CD4-positive, alpha-beta T cell treated with Interleukin-10 for 1 hour (primary cell): ENCODE data around the gene MAMDC4.
"Not testable (repeated sequence)": the region's sequence is repeated elsewhere in the genome, so short reads cannot be mapped to it uniquely, and the experiment has no call there.

Experiments
- DNase-seq: peaks from one replicate; pipeline ENCODE4 v3.0.0-alpha.2; 2020

Gene MAMDC4

DNA sequence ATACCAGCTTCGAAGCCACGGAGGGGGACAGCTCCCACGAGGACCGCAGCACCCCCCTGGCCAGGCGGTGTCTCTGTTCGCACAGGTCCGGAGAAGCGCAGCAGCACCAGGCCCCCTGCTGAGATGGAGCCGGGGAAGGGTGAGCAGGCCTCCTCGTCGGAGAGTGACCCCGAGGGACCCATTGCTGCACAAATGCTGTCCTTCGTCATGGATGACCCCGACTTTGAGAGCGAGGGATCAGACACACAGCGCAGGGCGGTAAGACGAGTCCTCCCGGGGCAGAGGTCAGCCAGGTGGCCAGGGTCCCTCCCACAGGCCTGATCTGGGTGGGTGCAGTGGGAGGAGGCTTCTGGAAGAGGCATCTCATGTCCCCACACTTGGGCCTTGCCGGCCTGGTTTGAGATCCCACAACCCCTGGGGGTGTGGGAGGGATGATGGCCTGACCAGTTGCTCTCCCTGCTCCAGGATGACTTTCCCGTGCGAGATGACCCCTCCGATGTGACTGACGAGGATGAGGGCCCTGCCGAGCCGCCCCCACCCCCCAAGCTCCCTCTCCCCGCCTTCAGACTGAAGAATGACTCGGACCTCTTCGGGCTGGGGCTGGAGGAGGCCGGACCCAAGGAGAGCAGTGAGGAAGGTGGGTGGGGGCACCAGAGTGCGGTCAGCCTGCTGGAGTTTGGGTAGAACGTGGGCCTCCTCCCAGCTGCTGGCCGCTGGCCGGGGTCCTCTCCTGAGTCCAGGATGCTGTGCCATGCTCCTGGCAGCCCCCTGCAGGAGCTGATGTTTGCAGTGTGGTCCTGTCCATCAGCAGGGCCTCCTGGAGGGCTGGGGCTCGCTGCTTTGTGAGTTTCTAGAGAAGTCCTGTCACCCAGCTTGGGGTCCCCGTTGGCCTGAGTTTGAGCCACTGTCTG, 12.7 kb upstream of the MAMDC4 start:
- no peak for DNase-seq

DNA sequence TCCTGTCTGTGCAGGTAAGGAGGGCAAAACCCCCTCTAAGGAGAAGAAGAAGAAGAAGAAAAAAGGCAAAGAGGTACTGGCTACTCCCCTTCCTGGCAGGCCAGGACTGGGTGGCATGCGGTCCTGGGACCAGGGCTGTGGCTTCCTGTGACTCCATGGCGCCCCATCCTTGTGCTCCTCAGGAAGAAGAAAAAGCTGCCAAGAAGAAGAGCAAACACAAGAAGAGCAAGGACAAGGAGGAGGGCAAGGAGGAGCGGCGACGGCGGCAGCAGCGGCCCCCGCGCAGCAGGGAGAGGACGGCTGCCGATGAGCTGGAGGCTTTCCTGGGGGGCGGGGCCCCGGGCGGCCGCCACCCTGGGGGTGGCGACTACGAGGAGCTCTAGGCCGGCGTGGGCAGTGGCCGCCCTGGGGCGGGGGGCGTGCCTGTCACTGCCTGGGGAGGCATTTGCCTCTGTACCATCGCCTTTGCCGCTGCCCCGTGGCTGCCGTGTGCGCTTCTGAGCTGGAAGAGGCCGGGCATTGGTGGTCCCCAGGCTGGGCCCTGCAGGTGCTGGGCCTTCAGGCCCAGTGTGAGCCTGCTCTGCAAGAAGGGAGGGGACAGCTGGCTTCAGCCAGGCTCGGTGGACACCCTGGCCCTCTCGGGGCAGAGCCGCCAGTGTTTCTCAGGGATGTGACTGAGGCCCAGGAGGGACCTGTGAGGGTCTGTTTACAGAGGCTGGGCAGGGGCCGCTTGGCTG, 11.8 kb upstream of the MAMDC4 start:
- no peak for DNase-seq

DNA sequence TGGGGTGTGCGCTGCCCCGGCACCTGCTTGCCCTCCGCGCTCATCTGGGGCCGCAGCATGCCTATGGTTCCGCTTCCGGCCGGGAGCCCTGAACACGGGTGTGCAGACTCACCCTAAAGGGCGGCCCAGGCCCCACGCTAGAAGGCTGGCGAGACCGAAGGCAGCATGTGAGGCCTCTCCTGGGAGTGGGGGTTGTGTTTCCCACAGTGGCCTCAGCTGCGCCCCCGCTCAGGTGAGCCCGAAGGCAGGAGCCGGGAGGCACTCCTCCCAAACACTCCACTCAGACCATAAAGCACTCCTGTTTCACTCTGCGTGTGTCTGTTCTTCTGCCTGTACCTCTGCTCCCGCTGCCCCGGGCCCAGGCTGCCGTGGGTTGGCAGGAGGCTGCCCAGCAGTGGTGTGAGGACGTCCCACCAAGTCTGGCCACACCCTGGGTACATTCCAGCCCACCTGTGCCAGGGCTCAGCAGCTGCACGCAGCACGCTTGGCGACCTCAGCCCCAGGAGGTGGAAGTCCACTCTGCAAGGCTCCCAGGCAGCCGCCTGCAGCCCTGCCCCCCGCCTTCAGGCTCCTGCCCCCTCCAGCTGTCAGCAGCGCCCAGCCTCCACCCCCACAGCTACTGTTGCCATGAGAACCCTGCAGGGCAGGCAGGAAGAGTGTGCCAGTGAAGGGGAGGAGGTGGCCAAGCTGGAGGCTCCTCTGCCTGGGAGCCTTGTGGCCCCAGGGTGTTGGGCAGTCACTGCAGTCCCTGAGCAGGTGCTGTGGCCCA, 11.1 kb upstream of the MAMDC4 start:
- no peak for DNase-seq

DNA sequence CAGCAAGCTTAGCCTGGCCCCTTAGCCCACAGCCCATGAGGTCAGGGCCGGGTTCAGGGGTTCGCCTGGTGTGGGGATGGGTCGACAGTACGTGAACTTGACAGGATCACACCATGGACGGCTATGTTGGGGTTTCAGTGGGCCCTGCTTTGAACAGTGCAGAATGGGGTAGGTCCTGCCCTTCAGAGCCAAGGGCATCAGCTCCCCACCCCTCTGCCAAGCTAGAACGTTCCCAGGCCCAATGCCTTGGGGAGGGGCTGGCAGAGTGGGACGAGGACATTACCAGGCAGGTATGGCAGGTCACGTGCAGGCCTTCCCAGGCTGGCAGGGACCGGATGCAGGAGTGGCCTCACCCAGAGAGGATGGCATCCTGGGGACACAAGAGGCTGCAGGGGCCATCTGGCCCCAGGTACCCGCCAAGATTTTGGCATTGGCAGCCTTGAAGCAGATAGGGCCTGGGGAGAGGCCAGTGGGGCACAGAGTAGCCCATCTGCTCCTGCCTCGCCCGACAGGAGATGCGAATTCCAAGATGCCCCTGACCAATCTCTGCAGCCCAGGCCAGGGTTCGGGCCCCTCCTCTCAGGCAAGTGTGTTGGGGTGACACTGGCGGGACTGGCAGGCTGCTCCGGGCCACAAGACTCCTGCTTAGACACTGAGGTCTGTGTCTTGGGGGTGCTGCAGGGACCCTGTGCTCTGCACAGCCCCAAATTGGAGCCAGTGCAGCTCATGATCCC, 10.3 kb upstream of the MAMDC4 start:
- not testable (repeated sequence) for DNase-seq

DNA sequence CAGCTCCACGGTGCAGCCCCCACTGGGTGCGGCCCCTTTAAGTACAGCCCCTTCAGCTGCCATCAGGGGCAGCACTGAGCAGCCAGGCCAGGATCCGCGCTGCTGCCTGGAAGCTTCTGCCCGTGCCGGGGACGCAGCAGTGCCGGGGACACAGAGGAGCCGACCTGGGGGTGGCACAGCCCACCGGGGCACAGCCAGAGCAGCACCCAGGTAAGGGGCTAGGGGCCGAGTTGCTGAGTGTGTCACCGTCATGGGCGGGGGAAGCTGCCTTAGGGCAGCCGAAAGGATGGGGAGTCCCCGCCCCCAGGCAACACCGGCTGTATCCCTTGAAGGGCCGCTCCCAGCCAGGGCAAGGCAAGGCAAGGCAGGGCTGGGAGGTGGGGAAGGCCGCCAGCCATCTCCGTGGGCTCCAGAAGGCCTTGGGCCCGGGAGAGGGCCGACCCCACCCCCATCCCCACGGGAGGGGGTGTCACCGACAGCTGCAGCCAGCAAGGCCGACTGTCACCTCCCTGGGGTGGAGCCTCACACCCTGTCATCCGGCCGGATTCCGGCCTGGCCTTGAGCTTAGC, 9.7 kb upstream of the MAMDC4 start, which contains the start of gene AJM1:
TSS of gene AJM1 (plus strand) at position 99 of the 569 bp plus-strand sequence. CDS start 1,937 bp downstream, outside the sequence.
- DNase-seq, result peak; percentile 85

DNA sequence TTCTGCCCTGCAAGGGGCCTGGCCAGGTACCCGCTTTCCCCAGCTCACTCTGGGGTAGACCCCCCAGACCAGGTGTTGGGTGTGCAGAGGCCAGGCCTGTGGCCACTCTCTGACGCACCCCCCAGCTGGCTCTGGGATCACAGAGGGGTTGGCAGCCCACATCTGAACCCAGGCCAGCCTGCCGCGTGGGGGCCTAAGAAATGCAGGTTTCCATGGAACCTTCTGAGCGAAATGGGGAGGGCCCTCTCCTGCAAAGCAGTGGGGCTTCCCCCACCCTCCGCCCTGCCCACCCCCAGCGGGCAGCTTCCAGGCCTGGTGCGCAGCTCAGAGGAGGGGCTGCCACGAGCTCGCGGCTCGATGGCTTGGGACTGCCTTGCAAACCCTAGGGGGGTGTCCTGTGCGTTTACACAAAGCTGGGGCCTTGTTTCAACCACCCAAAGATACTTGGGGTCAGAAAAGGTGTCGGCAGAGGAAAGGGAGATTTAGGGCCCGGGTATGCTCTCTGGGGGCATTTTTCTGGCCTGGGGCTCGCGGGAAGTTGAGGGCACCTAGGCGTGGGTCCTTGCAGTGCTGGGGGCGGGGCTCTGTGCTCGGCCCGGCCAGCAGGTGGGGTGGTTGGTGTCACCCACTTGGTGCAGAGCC, 8.9 kb upstream of the MAMDC4 start:
- DNase-seq, result peak; percentile 14

- DNase-seq, result peak; percentile 70
Observed at GRCh38 chr9:136843801-136844740, 8.1 kb upstream of the MAMDC4 start.

DNA sequence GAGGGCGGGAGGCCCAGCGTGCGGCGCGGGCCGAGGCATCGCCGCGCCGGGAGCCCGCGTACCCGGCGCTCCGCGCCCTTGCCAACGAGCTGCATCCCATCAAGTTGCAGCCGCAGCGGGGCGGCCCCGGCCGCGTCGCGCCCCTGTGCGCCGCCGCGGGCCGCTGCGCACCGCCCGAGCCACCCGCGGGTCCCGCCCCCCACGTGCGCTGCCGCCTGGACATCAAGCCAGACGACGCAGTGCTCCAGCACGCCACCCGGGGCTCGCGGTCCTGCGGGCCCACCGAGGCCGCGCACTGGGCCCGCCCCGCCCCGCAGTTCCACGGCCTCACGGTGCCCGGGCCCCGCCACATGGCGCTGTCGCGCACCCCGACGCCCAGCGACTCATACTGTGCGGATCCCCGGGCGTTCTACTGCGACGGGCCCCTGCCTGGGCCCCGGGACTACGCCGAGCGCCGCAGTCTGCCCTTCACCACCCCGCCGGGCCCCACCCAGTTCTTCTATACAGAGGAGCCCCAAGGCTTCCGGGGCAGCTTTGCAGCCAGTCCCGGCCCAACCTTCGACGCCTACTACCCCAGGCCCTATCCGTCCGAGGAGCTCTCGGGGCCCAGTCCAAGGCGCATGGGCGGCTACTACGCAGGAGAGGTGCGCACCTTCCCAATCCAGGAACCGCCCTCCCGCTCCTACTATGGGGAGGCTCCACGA, 7.2 kb upstream of the MAMDC4 start:
- DNase-seq, result peak; percentile 19

GRCh38 chr9:136845465-136846260, 6.5 kb upstream of the MAMDC4 start:
- DNase-seq, result no peak

- DNase-seq, result peak; percentile 12
Observed at GRCh38 chr9:136846376-136847087, 5.6 kb upstream of the MAMDC4 start.

DNA sequence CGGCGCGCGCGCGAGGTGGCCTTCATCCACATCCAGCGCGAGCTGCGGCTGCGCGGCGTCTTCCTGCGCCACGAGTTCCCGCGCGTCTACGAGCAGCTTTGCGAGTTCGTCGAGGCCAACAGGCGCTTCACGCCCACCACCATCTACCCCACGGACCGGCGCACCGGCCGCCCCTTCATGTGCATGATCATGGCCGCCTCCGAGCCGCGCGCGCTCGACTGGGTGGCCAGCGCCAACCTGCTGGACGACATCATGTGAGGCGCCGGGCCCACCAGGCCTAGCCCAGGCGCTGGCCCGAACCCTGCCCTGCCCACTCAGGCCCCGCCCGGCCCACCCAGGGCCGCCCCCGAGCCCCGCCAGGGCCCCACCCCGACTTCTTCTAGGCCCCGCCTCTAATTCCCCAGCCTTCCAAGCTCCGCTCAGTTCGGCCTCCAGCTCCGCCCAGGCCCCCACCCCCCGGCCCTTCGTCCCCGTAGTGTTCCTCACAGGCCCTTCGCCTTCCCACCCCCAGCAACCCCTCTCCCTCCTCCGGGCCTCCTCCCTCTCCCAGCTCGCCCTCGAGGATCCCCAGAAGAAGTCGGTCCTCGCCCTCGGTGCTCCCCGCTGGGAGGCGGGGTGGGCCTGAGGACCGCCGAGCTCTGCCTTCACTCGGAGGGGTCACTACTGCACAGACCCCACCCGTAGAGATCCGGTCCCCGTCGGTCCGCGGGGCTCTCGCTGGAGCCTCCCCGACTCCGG, 4.9 kb upstream of the MAMDC4 start:
- peak; percentile 13 for DNase-seq

DNA sequence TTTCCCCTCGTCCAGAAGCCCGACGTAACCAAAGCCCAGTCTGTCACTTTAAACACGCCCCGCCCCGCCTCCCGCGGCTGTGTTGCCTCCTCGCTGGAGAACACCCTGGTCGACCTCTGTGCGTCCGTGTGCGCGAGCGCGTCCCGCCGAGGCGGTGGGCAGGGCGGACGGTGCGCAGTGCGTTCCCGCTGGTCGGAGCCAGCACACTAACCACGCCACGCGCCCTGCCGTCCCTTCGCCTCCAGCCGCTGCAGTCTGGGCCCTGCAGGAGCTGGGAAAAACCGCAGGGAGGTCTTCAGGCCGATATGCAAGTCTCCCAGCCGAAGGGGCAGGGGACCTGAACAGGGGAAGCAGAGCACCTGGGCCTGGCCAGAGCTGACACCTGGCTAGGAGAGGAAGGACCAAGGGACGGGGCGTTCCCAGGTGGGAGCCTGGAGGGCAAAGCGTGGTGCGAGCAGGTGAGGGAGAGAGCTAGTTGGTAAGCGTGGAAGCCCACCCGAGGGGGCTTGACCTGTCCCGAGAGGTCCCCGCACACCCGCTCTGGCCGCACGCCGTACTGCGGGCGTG, 4.2 kb upstream of the MAMDC4 start:
- DNase-seq, result peak; percentile 76

- DNase-seq, result peak; percentile 34
Observed at GRCh38 chr9:136848393-136849037, 3.6 kb upstream of the MAMDC4 start.

DNA sequence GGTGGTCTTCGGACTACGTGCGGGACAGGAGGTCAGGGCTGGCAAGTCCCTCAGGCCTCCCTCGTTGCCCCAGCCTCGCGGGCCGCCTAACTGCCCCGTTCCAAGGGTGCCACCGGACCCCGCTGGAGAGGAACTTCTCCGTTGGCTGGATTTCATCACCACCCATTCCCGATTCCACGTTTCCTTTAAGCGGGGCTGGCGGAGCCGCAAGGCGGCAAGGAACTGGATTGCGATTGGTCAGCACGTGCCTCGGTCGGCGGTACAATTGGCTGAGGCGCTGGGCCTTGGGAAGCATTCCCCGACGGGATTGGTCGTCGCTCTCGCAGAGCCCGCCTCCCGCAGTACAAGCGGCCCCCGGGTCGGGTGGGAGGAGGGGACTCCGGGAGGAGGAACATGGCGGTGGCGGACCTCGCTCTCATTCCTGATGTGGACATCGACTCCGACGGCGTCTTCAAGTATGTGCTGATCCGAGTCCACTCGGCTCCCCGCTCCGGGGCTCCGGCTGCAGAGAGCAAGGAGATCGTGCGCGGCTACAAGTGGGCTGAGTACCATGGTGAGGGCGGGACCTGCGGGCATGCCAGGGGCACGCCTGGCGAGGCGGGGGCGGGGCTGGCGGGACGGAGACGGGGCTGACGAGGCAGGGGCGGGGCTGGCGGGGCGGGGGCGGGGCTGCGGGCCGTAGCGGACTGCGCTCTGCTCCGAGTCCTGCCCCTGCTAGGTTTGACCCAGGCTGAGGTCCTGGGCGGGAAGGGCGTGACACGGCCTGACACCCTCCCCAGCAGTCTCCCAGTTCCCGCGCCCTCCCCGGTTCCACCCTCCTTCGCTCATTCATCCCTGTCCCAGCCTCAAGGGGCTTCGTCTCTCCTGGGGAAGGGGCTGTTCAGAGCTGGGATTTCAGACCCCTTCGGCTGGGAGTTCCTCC, 2.8 kb upstream of the MAMDC4 start, which contains the start of gene PHPT1:
TSS of gene PHPT1 (plus strand) at position 372 of the 922 bp plus-strand sequence. CDS start at position 394, 22 bp downstream.
- peak; percentile 97 for DNase-seq
